ENCODE results near the gene PRKACG.

DNA sequence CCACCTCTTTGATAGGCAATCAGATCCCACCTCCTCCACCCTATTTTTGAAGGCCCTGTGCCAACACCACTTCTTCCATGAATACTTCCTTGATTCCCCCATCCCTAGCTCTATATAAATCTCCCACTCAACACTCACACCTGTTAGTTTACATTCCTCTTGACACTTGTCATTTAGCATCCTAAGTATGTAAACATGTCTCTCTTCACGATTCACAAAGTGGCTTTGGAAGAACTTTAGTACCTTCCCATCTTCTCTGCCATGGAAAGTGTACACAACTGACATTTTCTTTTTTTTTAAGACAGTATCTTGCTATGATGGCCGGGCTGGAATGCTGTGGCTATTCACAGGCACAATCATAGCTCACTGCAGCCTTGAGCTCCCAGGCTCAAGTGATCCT is 20.2 kb upstream of the PRKACG start:
- TF ChIP-seq, protein P1, sequence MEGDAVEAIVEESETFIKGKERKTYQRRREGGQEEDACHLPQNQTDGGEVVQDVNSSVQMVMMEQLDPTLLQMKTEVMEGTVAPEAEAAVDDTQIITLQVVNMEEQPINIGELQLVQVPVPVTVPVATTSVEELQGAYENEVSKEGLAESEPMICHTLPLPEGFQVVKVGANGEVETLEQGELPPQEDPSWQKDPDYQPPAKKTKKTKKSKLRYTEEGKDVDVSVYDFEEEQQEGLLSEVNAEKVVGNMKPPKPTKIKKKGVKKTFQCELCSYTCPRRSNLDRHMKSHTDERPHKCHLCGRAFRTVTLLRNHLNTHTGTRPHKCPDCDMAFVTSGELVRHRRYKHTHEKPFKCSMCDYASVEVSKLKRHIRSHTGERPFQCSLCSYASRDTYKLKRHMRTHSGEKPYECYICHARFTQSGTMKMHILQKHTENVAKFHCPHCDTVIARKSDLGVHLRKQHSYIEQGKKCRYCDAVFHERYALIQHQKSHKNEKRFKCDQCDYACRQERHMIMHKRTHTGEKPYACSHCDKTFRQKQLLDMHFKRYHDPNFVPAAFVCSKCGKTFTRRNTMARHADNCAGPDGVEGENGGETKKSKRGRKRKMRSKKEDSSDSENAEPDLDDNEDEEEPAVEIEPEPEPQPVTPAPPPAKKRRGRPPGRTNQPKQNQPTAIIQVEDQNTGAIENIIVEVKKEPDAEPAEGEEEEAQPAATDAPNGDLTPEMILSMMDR (conservative IDR thresholded peaks at IDR 0.05 in 1 of 2, IDR thresholded peaks at IDR 0.05 in 1 of 2; ENCODE audit: extremely low read depth in 1 of 2, insufficient read depth in 1 of 2, low read depth in 1 of 2, low read length in 2 of 2) = no peak
- no peak for TF ChIP-seq EZH2 (IDR thresholded peaks at IDR 0.05; ENCODE audit: borderline replicate concordance, low read length)
